H9 (cell line): Measurements from ENCODE around the gene TTN. TPM values are rescaled to one million over a fixed set of nuclear protein-coding genes. Genes with fewer than 3 reads are reported as not detected.

ENCODE experiments used
- DNase-seq: peaks from one replicate; pipeline ENCODE4 v3.0.0-alpha.2; 2017
- H2AFZ ChIP-seq: one replicate; pipeline ENCODE4 v1.6.1; 2013; ENCODE audit warnings: mild to moderate bottlenecking, low read length, control low read depth, moderate library complexity
- H2AK5ac ChIP-seq: 2 replicates; pipeline ENCODE4 v1.6.1; 2013; ENCODE audit warnings: low read length, control low read depth, mixed read lengths; ENCODE audit not compliant: insufficient read length
- H2BK120ac ChIP-seq: one replicate; pipeline ENCODE4 v1.6.1; 2013; ENCODE audit warnings: low read depth, mild to moderate bottlenecking, low read length, control low read depth, inconsistent platforms; ENCODE audit not compliant: poor library complexity, severe bottlenecking
- H2BK12ac ChIP-seq: 2 replicates; pipeline ENCODE4 v1.6.1; 2013; ENCODE audit warnings: low read length, control low read depth, mixed read lengths, low read depth; ENCODE audit not compliant: insufficient read length
- H2BK15ac ChIP-seq: 2 replicates; pipeline ENCODE4 v1.6.1; 2013; ENCODE audit warnings: low read depth, low read length, control low read depth
- H2BK20ac ChIP-seq: one replicate; pipeline ENCODE4 v1.6.1; 2013; ENCODE audit warnings: low read depth, mild to moderate bottlenecking, low read length, control low read depth, inconsistent platforms; ENCODE audit not compliant: poor library complexity, severe bottlenecking
- H2BK5ac ChIP-seq: 2 replicates; pipeline ENCODE4 v1.6.1; 2013; ENCODE audit warnings: low read length, control low read depth, mixed read lengths; ENCODE audit not compliant: insufficient read length
- H3K14ac ChIP-seq: 2 replicates; pipeline ENCODE4 v1.6.1; 2013; ENCODE audit warnings: low read length, control low read depth; ENCODE audit not compliant: insufficient read depth
- H3K18ac ChIP-seq: 2 replicates; pipeline ENCODE4 v1.6.1; 2013; ENCODE audit warnings: low read depth, mild to moderate bottlenecking, mixed read lengths, low read length, control low read depth; ENCODE audit not compliant: insufficient read length
- H3K23ac ChIP-seq: 2 replicates; pipeline ENCODE4 v1.6.1; 2013; ENCODE audit warnings: low read length, control low read depth, mixed read lengths, low read depth; ENCODE audit not compliant: insufficient read length
- H3K23me2 ChIP-seq: 2 replicates; pipeline ENCODE4 v1.6.1; 2013; ENCODE audit warnings: low read depth, mild to moderate bottlenecking, mixed read lengths, low read length, control low read depth; ENCODE audit not compliant: insufficient read length, poor library complexity, severe bottlenecking
- H3K27ac ChIP-seq: 2 replicates; pipeline ENCODE4 v1.5.1; 2013; ENCODE audit warnings: low read length, control low read depth, mixed read lengths, low read depth; ENCODE audit not compliant: insufficient read length
- H3K27me3 ChIP-seq: 2 replicates; pipeline ENCODE4 v1.6.1; 2013; ENCODE audit warnings: low read length, control low read depth, inconsistent platforms; ENCODE audit not compliant: insufficient read depth
- H3K4ac ChIP-seq: 2 replicates; pipeline ENCODE4 v1.6.1; 2013; ENCODE audit warnings: low read depth, mild to moderate bottlenecking, control low read depth, inconsistent platforms, low read length, moderate library complexity
- H3K4me1 ChIP-seq: 2 replicates; pipeline ENCODE4 v1.6.1; 2013; ENCODE audit warnings: low read length, control low read depth, inconsistent platforms; ENCODE audit not compliant: insufficient read depth
- H3K4me2 ChIP-seq: 2 replicates; pipeline ENCODE4 v1.6.1; 2013; ENCODE audit warnings: low read length, control low read depth, mixed read lengths; ENCODE audit not compliant: insufficient read length, insufficient read depth
- H3K56ac ChIP-seq: 2 replicates; pipeline ENCODE4 v1.6.1; 2013; ENCODE audit warnings: low read depth, mild to moderate bottlenecking, mixed read lengths, low read length, control low read depth; ENCODE audit not compliant: insufficient read length
- H3K79me1 ChIP-seq: 2 replicates; pipeline ENCODE4 v1.6.1; 2013; ENCODE audit warnings: low read depth, mild to moderate bottlenecking, moderate library complexity, low read length, control low read depth, inconsistent platforms; ENCODE audit not compliant: insufficient read depth, poor library complexity, severe bottlenecking
- H3K79me2 ChIP-seq: 2 replicates; pipeline ENCODE4 v1.6.1; 2013; ENCODE audit warnings: low read length, control low read depth, inconsistent platforms; ENCODE audit not compliant: insufficient read depth
- H3K9ac ChIP-seq: 2 replicates; pipeline ENCODE4 v1.6.1; 2013; ENCODE audit warnings: low read length, control low read depth, mixed read lengths; ENCODE audit not compliant: insufficient read length; ENCODE audit errors: extremely low read depth
- H3K9me3 ChIP-seq: one replicate; pipeline ENCODE4 v1.6.1; 2013; ENCODE audit warnings: low read depth, low read length, inconsistent platforms; ENCODE audit not compliant: control insufficient read depth
- H3T11ph ChIP-seq: one replicate; pipeline ENCODE4 v1.6.1; 2013; ENCODE audit warnings: mild to moderate bottlenecking, low read length, control low read depth, inconsistent platforms
- H4K20me1 ChIP-seq: one replicate; pipeline ENCODE4 v1.6.1; 2013; ENCODE audit not compliant: control insufficient read depth, insufficient read length, insufficient read depth
- H4K5ac ChIP-seq: 2 replicates; pipeline ENCODE4 v1.6.1; 2013; ENCODE audit warnings: low read depth, mild to moderate bottlenecking, mixed read lengths, low read length, control low read depth; ENCODE audit not compliant: insufficient read length
- H4K8ac ChIP-seq: replicated peaks from 2 replicates; pipeline ENCODE4 v1.6.1; 2013; ENCODE audit warnings: low read length, control low read depth, mixed read lengths, low read depth; ENCODE audit not compliant: insufficient read length
- H4K91ac ChIP-seq: 2 replicates; pipeline ENCODE4 v1.6.1; 2013; ENCODE audit warnings: low read depth, mild to moderate bottlenecking, moderate library complexity, mixed read lengths, low read length, control low read depth; ENCODE audit not compliant: insufficient read length
- H3K27ac Mint-ChIP-seq, 3 experiments: 2 replicates in 2 of 3; 3 replicates in 1 of 3; pipeline ENCODE4 v1.8.0; 2020 to 2021; ENCODE audit warnings: mixed read lengths in 3 of 3, mild to moderate bottlenecking in 1 of 3, moderate library complexity in 1 of 3
- H3K27me3 Mint-ChIP-seq: 2 replicates; pipeline ENCODE4 v1.8.0; 2021; ENCODE audit warnings: low read depth, mild to moderate bottlenecking, moderate library complexity, mixed read lengths
- H3K36me3 Mint-ChIP-seq, 3 experiments: 2 replicates in 2 of 3; 3 replicates in 1 of 3; pipeline ENCODE4 v1.8.0; 2020 to 2021; ENCODE audit warnings: low read depth in 3 of 3, mixed read lengths in 3 of 3; ENCODE audit not compliant: insufficient read depth in 1 of 3
- H3K4me1 Mint-ChIP-seq, 2 experiments: 2 replicates each; pipeline ENCODE4 v1.8.0; 2020; ENCODE audit warnings: mixed read lengths in 2 of 2
- H3K4me3 Mint-ChIP-seq, 2 experiments: 2 replicates in 1 of 2; 3 replicates in 1 of 2; pipeline ENCODE4 v1.8.0; 2020 to 2021; ENCODE audit warnings: mild to moderate bottlenecking in 2 of 2, mixed read lengths in 2 of 2, moderate library complexity in 1 of 2
- H3K9me3 Mint-ChIP-seq, 2 experiments: 2 replicates in 1 of 2; 3 replicates in 1 of 2; pipeline ENCODE4 v1.8.0; 2020; ENCODE audit warnings: mild to moderate bottlenecking in 2 of 2, mixed read lengths in 2 of 2, moderate library complexity in 1 of 2
- total RNA-seq: library from RNA; stranded (reverse); gene quantifications from 2 replicates; pipeline ENCODE4 v1.2.1, GENCODE V29; 2021
- TF ChIP-seq, protein P1 (sequence below): fragments of 200-600 bp; sonication (generic); conservative IDR thresholded peaks from 3 replicates; pipeline ENCODE4 v1.8.0; 2021; ENCODE audit warnings: antibody characterized with exemption, mild to moderate bottlenecking

Gene TTN
- total RNA-seq, 1 experiment from 2014 or later = 0.70 TPM

DNA sequence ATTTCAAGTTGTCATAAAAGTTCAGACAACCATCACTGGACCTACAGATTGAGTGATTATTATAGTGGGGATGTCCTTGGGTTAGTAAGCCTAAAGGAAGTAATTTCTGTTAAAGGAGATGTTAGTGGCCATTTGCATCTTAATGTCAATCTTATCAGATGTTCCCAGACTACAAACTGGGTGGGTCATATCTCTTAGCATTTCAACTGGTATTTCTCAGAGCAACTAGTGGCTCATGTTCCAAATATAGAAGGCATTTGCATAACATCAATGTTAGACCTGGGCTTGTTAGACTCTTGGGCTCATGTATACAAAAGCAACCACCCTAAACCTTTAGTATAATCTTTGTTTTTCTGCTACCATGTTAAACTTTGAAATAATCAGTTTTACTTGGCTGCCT is 309.1 kb downstream of the TTN start:
- Histone ChIP-seq H3K79me2 (no peaks in the 10 kb centered on the region), H2AK5ac (no peak overlapping the region), H2BK12ac (no peak overlapping the region), H2BK120ac (no peak overlapping the region), H3K14ac (no peak overlapping the region), H4K8ac (no peak overlapping the region), H3K27ac (no peak overlapping the region), H3K23me2 (no peaks in the 10 kb centered on the region), H3T11ph (no peak overlapping the region), H3K27me3 (no peaks in the 10 kb centered on the region), H2BK15ac (no peak overlapping the region), H3K9me3 (no peaks in the 10 kb centered on the region), H3K4me1 (no peaks in the 10 kb centered on the region), H2BK20ac (no peak overlapping the region), H3K4ac (no peak overlapping the region), H4K5ac (no peak overlapping the region), H3K56ac (no peak overlapping the region), H4K91ac (no peak overlapping the region), H3K23ac (no peak overlapping the region), H3K79me1 (no peaks in the 10 kb centered on the region), H3K9ac (no peak overlapping the region), H4K20me1 (no peaks in the 10 kb centered on the region), H2AFZ (no peak overlapping the region), H2BK5ac (no peak overlapping the region), H3K18ac (no peak overlapping the region), H3K4me2 (no peak overlapping the region)
- Mint-ChIP-seq H3K27me3 (no peaks in the 10 kb centered on the region), H3K36me3 (peaks cover 17 to 59% (median 32%) of the 10 kb centered on the region in 3 experiments; a peak in 6 of 7 replicates), H3K4me3 (no peak overlapping the region), H3K4me1 (no peaks in the 10 kb centered on the region), H3K27ac (no peak overlapping the region), H3K9me3 (no peaks in the 10 kb centered on the region)
- no peak for DNase-seq
- TF ChIP-seq, protein P1, sequence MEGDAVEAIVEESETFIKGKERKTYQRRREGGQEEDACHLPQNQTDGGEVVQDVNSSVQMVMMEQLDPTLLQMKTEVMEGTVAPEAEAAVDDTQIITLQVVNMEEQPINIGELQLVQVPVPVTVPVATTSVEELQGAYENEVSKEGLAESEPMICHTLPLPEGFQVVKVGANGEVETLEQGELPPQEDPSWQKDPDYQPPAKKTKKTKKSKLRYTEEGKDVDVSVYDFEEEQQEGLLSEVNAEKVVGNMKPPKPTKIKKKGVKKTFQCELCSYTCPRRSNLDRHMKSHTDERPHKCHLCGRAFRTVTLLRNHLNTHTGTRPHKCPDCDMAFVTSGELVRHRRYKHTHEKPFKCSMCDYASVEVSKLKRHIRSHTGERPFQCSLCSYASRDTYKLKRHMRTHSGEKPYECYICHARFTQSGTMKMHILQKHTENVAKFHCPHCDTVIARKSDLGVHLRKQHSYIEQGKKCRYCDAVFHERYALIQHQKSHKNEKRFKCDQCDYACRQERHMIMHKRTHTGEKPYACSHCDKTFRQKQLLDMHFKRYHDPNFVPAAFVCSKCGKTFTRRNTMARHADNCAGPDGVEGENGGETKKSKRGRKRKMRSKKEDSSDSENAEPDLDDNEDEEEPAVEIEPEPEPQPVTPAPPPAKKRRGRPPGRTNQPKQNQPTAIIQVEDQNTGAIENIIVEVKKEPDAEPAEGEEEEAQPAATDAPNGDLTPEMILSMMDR = no peak
